HEK293T (cell line): ENCODE data around the gene ZNF430.

Experiments
- CTCF ChIA-PET: fragments of 350-600 bp; formaldehyde crosslinking; extraction: SDS; loops from one replicate; lab custom pipeline; 2021; ENCODE audit warnings: antibody characterized with exemption, inconsistent platforms; lab: Yijun Ruan, JAX
- POLR2A ChIA-PET: fragments of 350-600 bp; formaldehyde crosslinking; extraction: SDS; loops from one replicate; lab custom pipeline; 2020; ENCODE audit warnings: antibody characterized with exemption, inconsistent platforms; lab: Yijun Ruan, JAX
- DNase-seq: peaks from one replicate; pipeline ENCODE4 v3.0.0; 2012; ENCODE audit warnings: mixed read lengths; ENCODE audit errors: extremely low spot score
- ARNT ChIP-seq: fragments of 450-650 bp; IDR thresholded peaks from 2 replicates; pipeline ENCODE4 v1.6.1; 2017; ENCODE audit warnings: mild to moderate bottlenecking
- BHLHE40 ChIP-seq: fragments of 450-650 bp; IDR thresholded peaks from 2 replicates; pipeline ENCODE4 v1.6.1; 2016; ENCODE audit warnings: mild to moderate bottlenecking, moderate library complexity, borderline replicate concordance
- CTBP1 ChIP-seq: fragments of 450-650 bp; IDR thresholded peaks from 2 replicates; pipeline ENCODE4 v1.6.1; 2016; ENCODE audit warnings: borderline replicate concordance
- ELF4 ChIP-seq: fragments of 450-650 bp; IDR thresholded peaks from 2 replicates; pipeline ENCODE4 v1.6.1; 2017; ENCODE audit warnings: antibody characterized with exemption
- FOXA1 ChIP-seq: fragments of 450-650 bp; IDR thresholded peaks from 2 replicates; pipeline ENCODE4 v1.6.1; 2016; ENCODE audit warnings: mild to moderate bottlenecking
- FOXK2 ChIP-seq: fragments of 450-650 bp; IDR thresholded peaks from 2 replicates; pipeline ENCODE4 v1.6.1; 2016; ENCODE audit warnings: mild to moderate bottlenecking
- FOXM1 ChIP-seq: fragments of 450-650 bp; IDR thresholded peaks from 2 replicates; pipeline ENCODE4 v1.6.1; 2017; ENCODE audit warnings: mild to moderate bottlenecking, borderline replicate concordance
- HDGF ChIP-seq: fragments of 450-650 bp; IDR thresholded peaks from 2 replicates; pipeline ENCODE4 v1.6.1; 2017; ENCODE audit warnings: antibody characterized with exemption, borderline replicate concordance
- L3MBTL2 ChIP-seq: fragments of 450-650 bp; conservative IDR thresholded peaks from 2 replicates; pipeline ENCODE4 v1.6.1; 2016; ENCODE audit warnings: mild to moderate bottlenecking
- LEF1 ChIP-seq: fragments of 450-650 bp; IDR thresholded peaks from 2 replicates; pipeline ENCODE4 v1.6.1; 2017; ENCODE audit warnings: mild to moderate bottlenecking, borderline replicate concordance
- NFRKB ChIP-seq: fragments of 450-650 bp; IDR thresholded peaks from 2 replicates; pipeline ENCODE4 v1.6.1; 2016; ENCODE audit warnings: mild to moderate bottlenecking, moderate library complexity
- PKNOX1 ChIP-seq: fragments of 450-650 bp; IDR thresholded peaks from 2 replicates; pipeline ENCODE4 v1.6.1; 2016
- SP1 ChIP-seq: fragments of 450-650 bp; IDR thresholded peaks from 2 replicates; pipeline ENCODE4 v1.6.1; 2017
- SUZ12 ChIP-seq: fragments of 450-650 bp; IDR thresholded peaks from 2 replicates; pipeline ENCODE4 v1.6.1; 2016; ENCODE audit warnings: mild to moderate bottlenecking
- TARDBP ChIP-seq: fragments of 450-650 bp; IDR thresholded peaks from 2 replicates; pipeline ENCODE4 v1.6.1; 2016
- ZNF384 ChIP-seq: fragments of 450-650 bp; IDR thresholded peaks from 2 replicates; pipeline ENCODE4 v1.6.1; 2016

Gene ZNF430

GRCh38 chr19:21028969-21029268 lies 8.5 kb downstream of the ZNF430 start:
- TF ChIP-seq BHLHE40 = no peak
- TF ChIP-seq HDGF = no peak
- no peak for TF ChIP-seq TARDBP
- no peak for TF ChIP-seq SP1
- TF ChIP-seq FOXA1 = no peak
- ChIA-PET POLR2A (interaction anchor here (2.8 kb wide), 1 partner anchor 8 kb away, joined by 12 read pairs; the partner anchor contains the start of gene ZNF430), CTCF (no interaction called here)
- no peak for DNase-seq

- DNase-seq = no peak
- CTCF ChIA-PET = no interaction called here
- POLR2A ChIA-PET = interaction anchor here (1.5 kb wide), 1 partner anchor 37 kb away, joined by 3 read pairs; the partner anchor contains the start of gene ZNF714
- TF ChIP-seq L3MBTL2 = no peak
- TF ChIP-seq LEF1 = no peak
- TF ChIP-seq ZNF384 = no peak
- TF ChIP-seq TARDBP = no peak
- TF ChIP-seq NFRKB = no peak
- no peak for TF ChIP-seq PKNOX1
- TF ChIP-seq FOXM1 = no peak
- TF ChIP-seq FOXA1 = no peak
- no peak for TF ChIP-seq HDGF
- no peak for TF ChIP-seq ARNT
- TF ChIP-seq SUZ12 = no peak
- no peak for TF ChIP-seq SP1
- TF ChIP-seq ELF4 = no peak
- TF ChIP-seq FOXK2 = no peak
- TF ChIP-seq BHLHE40 = no peak
- no peak for TF ChIP-seq CTBP1
These were observed 24.6 kb downstream of the ZNF430 start for GRCh38 chr19:21045028-21045427.

GRCh38 chr19:21046489-21046888 lies 26.0 kb downstream of the ZNF430 start:
- POLR2A ChIA-PET = no interaction called here
- CTCF ChIA-PET = no interaction called here
- no peak for DNase-seq
- TF ChIP-seq FOXK2 = no peak
- TF ChIP-seq LEF1 = no peak
- TF ChIP-seq ZNF384 = no peak
- TF ChIP-seq HDGF = no peak
- no peak for TF ChIP-seq L3MBTL2
- no peak for TF ChIP-seq BHLHE40

- POLR2A ChIA-PET = no interaction called here
- TF ChIP-seq TARDBP (no peak), FOXK2 (no peak), ARNT (no peak), BHLHE40 (no peak), L3MBTL2 (no peak), ZNF384 (no peak), FOXA1 (no peak), PKNOX1 (no peak), CTBP1 (no peak), FOXM1 (no peak), LEF1 (no peak), SUZ12 (no peak), SP1 (no peak)
- CTCF ChIA-PET = no interaction called here
- DNase-seq = no peak
These were observed 27.3 kb downstream of the ZNF430 start for GRCh38 chr19:21047716-21048115.

- CTCF ChIA-PET = no interaction called here
- DNase-seq = no peak
- POLR2A ChIA-PET = no interaction called here
- TF ChIP-seq FOXM1 (no peak), TARDBP (no peak), LEF1 (no peak), ARNT (no peak), PKNOX1 (no peak), HDGF (no peak), SUZ12 (no peak), CTBP1 (no peak), SP1 (no peak), FOXK2 (no peak), ZNF384 (no peak), ELF4 (no peak), L3MBTL2 (no peak)
These were observed 32.4 kb downstream of the ZNF430 start for GRCh38 chr19:21052902-21053301.

- TF ChIP-seq LEF1 (no peak), SP1 (no peak), SUZ12 (no peak), FOXA1 (no peak), ELF4 (no peak), FOXM1 (no peak), HDGF (no peak), BHLHE40 (no peak)
- POLR2A ChIA-PET = no interaction called here
- DNase-seq = no peak
- CTCF ChIA-PET = no interaction called here
These were observed 44.9 kb downstream of the ZNF430 start for GRCh38 chr19:21065336-21065735.
